ENCODE data around the gene GPR176.

Gene GPR176

DNA sequence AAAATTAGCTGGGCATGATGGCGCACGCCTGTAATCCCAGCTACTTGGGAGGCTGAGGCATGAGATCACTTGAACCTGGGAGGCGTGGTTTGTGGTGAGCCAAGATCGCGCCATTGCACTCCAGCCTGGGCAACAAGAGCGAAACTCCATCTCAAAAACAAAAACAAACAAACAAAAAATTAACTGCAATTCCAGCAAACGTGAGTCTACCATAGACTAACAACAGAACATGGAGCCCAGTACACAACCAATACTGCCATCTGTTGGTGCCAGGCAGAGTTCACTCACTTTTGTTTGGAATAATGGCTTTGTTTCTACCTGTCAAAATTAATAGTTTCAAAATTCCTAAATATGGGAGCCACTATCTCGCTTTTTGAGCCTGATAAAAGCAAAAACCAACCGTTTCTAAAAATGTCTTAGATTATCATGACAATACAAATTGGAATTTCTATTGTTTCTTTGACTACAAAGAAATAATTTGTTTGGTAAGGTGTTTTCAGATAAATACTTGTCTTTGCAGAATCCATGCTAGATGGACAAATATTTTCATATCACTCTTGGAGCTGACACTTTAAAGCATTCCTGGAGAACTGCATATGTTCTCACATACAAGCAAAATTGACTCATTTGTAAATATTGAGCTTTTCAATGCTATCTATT is 45.0 kb downstream of the GPR176 start:
- Histone ChIP-seq H3K27ac (ENCODE audit: extremely low read depth, low read depth, low read length) (no peak overlapping the region), H3K36me3 (ENCODE audit: control insufficient read depth in 2 of 2, insufficient read depth in 1 of 2, low read length in 2 of 2) (no peaks in the 10 kb centered on the region), H3K4me1 (ENCODE audit: control insufficient read depth, insufficient read depth, low read length) (no peaks in the 10 kb centered on the region), H3K4me3 (ENCODE audit: low read depth, low read length) (no peak overlapping the region), H3K9me3 (ENCODE audit: control insufficient read depth, insufficient read depth, low read depth, low read length) (no peaks in the 10 kb centered on the region)
- POLR2A ChIA-PET = no interaction called here
- CTCF ChIA-PET = interaction anchor here (0.6 to 2.1 kb wide), 13 partner anchors 9 to 1458 kb away, joined by 3 to 8 read pairs (median 3); no protein-coding TSS in a partner anchor
- TF ChIP-seq ZNF610 (tag by site-specific recombination; IDR thresholded peaks at IDR 0.05; ENCODE audit: borderline replicate concordance) = no peak
- no peak for TF ChIP-seq ZFP69B (tag by site-specific recombination; IDR thresholded peaks at IDR 0.05)
- TF ChIP-seq, protein P1, sequence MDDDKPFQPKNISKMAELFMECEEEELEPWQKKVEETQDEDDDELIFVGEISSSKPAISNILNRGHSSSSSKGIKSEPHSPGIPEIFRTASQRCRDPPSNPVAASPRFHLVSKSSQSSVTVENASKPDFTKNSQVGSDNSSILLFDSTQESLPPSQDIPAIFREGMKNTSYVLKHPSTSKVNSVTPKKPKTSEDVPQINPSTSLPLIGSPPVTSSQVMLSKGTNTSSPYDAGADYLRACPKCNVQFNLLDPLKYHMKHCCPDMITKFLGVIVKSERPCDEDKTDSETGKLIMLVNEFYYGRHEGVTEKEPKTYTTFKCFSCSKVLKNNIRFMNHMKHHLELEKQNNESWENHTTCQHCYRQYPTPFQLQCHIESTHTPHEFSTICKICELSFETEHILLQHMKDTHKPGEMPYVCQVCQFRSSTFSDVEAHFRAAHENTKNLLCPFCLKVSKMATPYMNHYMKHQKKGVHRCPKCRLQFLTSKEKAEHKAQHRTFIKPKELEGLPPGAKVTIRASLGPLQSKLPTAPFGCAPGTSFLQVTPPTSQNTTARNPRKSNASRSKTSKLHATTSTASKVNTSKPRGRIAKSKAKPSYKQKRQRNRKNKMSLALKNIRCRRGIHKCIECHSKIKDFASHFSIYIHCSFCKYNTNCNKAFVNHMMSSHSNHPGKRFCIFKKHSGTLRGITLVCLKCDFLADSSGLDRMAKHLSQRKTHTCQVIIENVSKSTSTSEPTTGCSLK (tag by site-specific recombination; IDR thresholded peaks at IDR 0.05) = no peak
- no peak for TF ChIP-seq ZBTB48 (tag by site-specific recombination; IDR thresholded peaks at IDR 0.05)
- TF ChIP-seq ZNF146 (tag by site-specific recombination; IDR thresholded peaks at IDR 0.05) = no peak
- TF ChIP-seq KLF9 (tag by site-specific recombination; IDR thresholded peaks at IDR 0.05; ENCODE audit: low read depth) = no peak
- TF ChIP-seq, protein P2, sequence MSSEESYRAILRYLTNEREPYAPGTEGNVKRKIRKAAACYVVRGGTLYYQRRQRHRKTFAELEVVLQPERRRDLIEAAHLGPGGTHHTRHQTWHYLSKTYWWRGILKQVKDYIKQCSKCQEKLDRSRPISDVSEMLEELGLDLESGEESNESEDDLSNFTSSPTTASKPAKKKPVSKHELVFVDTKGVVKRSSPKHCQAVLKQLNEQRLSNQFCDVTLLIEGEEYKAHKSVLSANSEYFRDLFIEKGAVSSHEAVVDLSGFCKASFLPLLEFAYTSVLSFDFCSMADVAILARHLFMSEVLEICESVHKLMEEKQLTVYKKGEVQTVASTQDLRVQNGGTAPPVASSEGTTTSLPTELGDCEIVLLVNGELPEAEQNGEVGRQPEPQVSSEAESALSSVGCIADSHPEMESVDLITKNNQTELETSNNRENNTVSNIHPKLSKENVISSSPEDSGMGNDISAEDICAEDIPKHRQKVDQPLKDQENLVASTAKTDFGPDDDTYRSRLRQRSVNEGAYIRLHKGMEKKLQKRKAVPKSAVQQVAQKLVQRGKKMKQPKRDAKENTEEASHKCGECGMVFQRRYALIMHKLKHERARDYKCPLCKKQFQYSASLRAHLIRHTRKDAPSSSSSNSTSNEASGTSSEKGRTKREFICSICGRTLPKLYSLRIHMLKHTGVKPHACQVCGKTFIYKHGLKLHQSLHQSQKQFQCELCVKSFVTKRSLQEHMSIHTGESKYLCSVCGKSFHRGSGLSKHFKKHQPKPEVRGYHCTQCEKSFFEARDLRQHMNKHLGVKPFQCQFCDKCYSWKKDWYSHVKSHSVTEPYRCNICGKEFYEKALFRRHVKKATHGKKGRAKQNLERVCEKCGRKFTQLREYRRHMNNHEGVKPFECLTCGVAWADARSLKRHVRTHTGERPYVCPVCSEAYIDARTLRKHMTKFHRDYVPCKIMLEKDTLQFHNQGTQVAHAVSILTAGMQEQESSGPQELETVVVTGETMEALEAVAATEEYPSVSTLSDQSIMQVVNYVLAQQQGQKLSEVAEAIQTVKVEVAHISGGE (tag by site-specific recombination; conservative IDR thresholded peaks at IDR 0.05; ENCODE audit: low read depth) = no peak
- TF ChIP-seq, protein P3, sequence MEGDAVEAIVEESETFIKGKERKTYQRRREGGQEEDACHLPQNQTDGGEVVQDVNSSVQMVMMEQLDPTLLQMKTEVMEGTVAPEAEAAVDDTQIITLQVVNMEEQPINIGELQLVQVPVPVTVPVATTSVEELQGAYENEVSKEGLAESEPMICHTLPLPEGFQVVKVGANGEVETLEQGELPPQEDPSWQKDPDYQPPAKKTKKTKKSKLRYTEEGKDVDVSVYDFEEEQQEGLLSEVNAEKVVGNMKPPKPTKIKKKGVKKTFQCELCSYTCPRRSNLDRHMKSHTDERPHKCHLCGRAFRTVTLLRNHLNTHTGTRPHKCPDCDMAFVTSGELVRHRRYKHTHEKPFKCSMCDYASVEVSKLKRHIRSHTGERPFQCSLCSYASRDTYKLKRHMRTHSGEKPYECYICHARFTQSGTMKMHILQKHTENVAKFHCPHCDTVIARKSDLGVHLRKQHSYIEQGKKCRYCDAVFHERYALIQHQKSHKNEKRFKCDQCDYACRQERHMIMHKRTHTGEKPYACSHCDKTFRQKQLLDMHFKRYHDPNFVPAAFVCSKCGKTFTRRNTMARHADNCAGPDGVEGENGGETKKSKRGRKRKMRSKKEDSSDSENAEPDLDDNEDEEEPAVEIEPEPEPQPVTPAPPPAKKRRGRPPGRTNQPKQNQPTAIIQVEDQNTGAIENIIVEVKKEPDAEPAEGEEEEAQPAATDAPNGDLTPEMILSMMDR (tag by site-specific recombination; IDR thresholded peaks at IDR 0.05) = 0 out of 2 replicates have a peak, but pooled peaks have one; percentile 19
- TF ChIP-seq, protein P4, sequence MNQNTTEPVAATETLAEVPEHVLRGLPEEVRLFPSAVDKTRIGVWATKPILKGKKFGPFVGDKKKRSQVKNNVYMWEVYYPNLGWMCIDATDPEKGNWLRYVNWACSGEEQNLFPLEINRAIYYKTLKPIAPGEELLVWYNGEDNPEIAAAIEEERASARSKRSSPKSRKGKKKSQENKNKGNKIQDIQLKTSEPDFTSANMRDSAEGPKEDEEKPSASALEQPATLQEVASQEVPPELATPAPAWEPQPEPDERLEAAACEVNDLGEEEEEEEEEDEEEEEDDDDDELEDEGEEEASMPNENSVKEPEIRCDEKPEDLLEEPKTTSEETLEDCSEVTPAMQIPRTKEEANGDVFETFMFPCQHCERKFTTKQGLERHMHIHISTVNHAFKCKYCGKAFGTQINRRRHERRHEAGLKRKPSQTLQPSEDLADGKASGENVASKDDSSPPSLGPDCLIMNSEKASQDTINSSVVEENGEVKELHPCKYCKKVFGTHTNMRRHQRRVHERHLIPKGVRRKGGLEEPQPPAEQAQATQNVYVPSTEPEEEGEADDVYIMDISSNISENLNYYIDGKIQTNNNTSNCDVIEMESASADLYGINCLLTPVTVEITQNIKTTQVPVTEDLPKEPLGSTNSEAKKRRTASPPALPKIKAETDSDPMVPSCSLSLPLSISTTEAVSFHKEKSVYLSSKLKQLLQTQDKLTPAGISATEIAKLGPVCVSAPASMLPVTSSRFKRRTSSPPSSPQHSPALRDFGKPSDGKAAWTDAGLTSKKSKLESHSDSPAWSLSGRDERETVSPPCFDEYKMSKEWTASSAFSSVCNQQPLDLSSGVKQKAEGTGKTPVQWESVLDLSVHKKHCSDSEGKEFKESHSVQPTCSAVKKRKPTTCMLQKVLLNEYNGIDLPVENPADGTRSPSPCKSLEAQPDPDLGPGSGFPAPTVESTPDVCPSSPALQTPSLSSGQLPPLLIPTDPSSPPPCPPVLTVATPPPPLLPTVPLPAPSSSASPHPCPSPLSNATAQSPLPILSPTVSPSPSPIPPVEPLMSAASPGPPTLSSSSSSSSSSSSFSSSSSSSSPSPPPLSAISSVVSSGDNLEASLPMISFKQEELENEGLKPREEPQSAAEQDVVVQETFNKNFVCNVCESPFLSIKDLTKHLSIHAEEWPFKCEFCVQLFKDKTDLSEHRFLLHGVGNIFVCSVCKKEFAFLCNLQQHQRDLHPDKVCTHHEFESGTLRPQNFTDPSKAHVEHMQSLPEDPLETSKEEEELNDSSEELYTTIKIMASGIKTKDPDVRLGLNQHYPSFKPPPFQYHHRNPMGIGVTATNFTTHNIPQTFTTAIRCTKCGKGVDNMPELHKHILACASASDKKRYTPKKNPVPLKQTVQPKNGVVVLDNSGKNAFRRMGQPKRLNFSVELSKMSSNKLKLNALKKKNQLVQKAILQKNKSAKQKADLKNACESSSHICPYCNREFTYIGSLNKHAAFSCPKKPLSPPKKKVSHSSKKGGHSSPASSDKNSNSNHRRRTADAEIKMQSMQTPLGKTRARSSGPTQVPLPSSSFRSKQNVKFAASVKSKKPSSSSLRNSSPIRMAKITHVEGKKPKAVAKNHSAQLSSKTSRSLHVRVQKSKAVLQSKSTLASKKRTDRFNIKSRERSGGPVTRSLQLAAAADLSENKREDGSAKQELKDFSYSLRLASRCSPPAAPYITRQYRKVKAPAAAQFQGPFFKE (tag by site-specific recombination; IDR thresholded peaks at IDR 0.05; ENCODE audit: borderline replicate concordance) = no peak
- TF ChIP-seq ZNF324 (tag by site-specific recombination; IDR thresholded peaks at IDR 0.05) = no peak
- TF ChIP-seq ZNF707 (tag by site-specific recombination; IDR thresholded peaks at IDR 0.05) = no peak
- TF ChIP-seq ZBTB17 (tag by site-specific recombination; IDR thresholded peaks at IDR 0.05) = peak; percentile 61
- TF ChIP-seq, protein P5, sequence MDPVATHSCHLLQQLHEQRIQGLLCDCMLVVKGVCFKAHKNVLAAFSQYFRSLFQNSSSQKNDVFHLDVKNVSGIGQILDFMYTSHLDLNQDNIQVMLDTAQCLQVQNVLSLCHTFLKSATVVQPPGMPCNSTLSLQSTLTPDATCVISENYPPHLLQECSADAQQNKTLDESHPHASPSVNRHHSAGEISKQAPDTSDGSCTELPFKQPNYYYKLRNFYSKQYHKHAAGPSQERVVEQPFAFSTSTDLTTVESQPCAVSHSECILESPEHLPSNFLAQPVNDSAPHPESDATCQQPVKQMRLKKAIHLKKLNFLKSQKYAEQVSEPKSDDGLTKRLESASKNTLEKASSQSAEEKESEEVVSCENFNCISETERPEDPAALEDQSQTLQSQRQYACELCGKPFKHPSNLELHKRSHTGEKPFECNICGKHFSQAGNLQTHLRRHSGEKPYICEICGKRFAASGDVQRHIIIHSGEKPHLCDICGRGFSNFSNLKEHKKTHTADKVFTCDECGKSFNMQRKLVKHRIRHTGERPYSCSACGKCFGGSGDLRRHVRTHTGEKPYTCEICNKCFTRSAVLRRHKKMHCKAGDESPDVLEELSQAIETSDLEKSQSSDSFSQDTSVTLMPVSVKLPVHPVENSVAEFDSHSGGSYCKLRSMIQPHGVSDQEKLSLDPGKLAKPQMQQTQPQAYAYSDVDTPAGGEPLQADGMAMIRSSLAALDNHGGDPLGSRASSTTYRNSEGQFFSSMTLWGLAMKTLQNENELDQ (tag by site-specific recombination; IDR thresholded peaks at IDR 0.05; ENCODE audit: low read depth) = no peak
- no peak for TF ChIP-seq ZNF391 (tag by site-specific recombination; IDR thresholded peaks at IDR 0.05; ENCODE audit: borderline replicate concordance, low read depth)
- TF ChIP-seq OSR2 (tag by site-specific recombination; IDR thresholded peaks at IDR 0.05) = peak; percentile 28; the same call in 1 of the 2 replicates
- TF ChIP-seq, protein P6, sequence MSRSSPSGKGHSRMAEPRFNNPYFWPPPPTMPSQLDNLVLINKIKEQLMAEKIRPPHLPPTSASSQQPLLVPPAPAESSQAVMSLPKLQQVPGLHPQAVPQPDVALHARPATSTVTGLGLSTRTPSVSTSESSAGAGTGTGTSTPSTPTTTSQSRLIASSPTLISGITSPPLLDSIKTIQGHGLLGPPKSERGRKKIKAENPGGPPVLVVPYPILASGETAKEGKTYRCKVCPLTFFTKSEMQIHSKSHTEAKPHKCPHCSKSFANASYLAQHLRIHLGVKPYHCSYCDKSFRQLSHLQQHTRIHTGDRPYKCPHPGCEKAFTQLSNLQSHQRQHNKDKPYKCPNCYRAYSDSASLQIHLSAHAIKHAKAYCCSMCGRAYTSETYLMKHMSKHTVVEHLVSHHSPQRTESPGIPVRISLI (tag by site-specific recombination; IDR thresholded peaks at IDR 0.05) = 0 out of 2 replicates have a peak, but pooled peaks have one; percentile 34
- TF ChIP-seq TRIM28 (IDR thresholded peaks at IDR 0.05; ENCODE audit: borderline replicate concordance, low read length) = no peak
- no peak for TF ChIP-seq ZFHX2 (tag by site-specific recombination; conservative IDR thresholded peaks at IDR 0.05)
- no peak for TF ChIP-seq IKZF3 (tag by site-specific recombination; IDR thresholded peaks at IDR 0.05)
